ENCODE results near the gene ABLIM1. TPM values are rescaled to one million over a fixed set of nuclear protein-coding genes. Genes with fewer than 3 reads are reported as not detected.

Gene ABLIM1
- total RNA-seq, 1 experiment from 2014 or later = 89.4 TPM

DNA sequence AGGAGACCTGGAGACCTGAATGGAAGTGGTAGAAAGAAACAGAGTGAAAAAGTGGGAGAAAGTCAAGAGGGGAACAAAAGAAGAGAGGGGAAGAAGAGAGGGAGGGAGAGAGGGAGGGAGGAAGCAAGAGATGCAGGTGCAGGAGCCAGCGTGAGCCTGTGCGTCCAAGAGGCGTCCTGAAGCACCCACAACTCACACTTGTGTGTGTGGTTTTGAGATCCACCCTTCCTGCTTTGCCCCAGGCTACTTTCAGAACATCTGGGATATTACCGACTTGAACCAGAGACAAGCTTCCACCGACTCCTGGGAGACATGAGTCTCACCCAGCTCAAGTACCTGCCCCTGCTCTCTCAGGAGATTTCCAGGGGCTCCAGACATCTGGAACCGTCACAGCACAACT, 263.5 kb downstream of the ABLIM1 start:
- Mint-ChIP-seq H3K4me3 (ENCODE audit: low read depth, unreplicated experiment) (no peak overlapping the region), H3K36me3 (ENCODE audit: insufficient read depth, unreplicated experiment) (no peaks in the 10 kb centered on the region), H3K27me3 (ENCODE audit: unreplicated experiment) (peaks cover 64% of the 10 kb centered on the region), H3K9me3 (ENCODE audit: low read depth, unreplicated experiment) (no peaks in the 10 kb centered on the region), H3K4me1 (ENCODE audit: low read depth, unreplicated experiment) (peaks cover 18% of the 10 kb centered on the region), H3K27ac (ENCODE audit: unreplicated experiment) (no peak overlapping the region)
- intact Hi-C loops (cut with micrococcal nuclease; ENCODE audit: unreplicated experiment) = no loop called here
- no TSS peak for BruUV-seq (replicated peaks)
- CTCF ChIA-PET = no interaction called here
- no peak for DNase-seq
- no peak for TF ChIP-seq CTCF (IDR thresholded peaks at IDR 0.05; ENCODE audit: unreplicated experiment)

- no peaks in the 10 kb centered on the region for H3K36me3 Mint-ChIP-seq (ENCODE audit: insufficient read depth, unreplicated experiment)
- peaks cover 58% of the 10 kb centered on the region for H3K27me3 Mint-ChIP-seq (ENCODE audit: unreplicated experiment)
- CTCF ChIA-PET = no interaction called here
- intact Hi-C loops (cut with micrococcal nuclease; ENCODE audit: unreplicated experiment) = no loop called here
- no peak overlapping the region for H3K4me3 Mint-ChIP-seq (ENCODE audit: low read depth, unreplicated experiment)
- H3K9me3 Mint-ChIP-seq (ENCODE audit: low read depth, unreplicated experiment) = no peaks in the 10 kb centered on the region
- H3K4me1 Mint-ChIP-seq (ENCODE audit: low read depth, unreplicated experiment) = peaks cover 25% of the 10 kb centered on the region
- BruUV-seq (replicated peaks) = no TSS peak
- H3K27ac Mint-ChIP-seq (ENCODE audit: unreplicated experiment) = no peak overlapping the region
- no peak for TF ChIP-seq CTCF (IDR thresholded peaks at IDR 0.05; ENCODE audit: unreplicated experiment)
- no peak for DNase-seq
These were observed 264.2 kb downstream of the ABLIM1 start for GRCh38 chr10:114393886-114394285.

GRCh38 chr10:114393482-114393881, 264.6 kb downstream of the ABLIM1 start:
- H3K4me1 Mint-ChIP-seq (ENCODE audit: low read depth, unreplicated experiment) = peaks cover 29% of the 10 kb centered on the region
- DNase-seq = no peak

GRCh38 chr10:114392112-114392835, 265.8 kb downstream of the ABLIM1 start:
- Mint-ChIP-seq H3K27me3 (ENCODE audit: unreplicated experiment) (peaks cover 42% of the 10 kb centered on the region), H3K4me3 (ENCODE audit: low read depth, unreplicated experiment) (no peak overlapping the region), H3K9me3 (ENCODE audit: low read depth, unreplicated experiment) (no peaks in the 10 kb centered on the region), H3K27ac (ENCODE audit: unreplicated experiment) (no peak overlapping the region), H3K36me3 (ENCODE audit: insufficient read depth, unreplicated experiment) (no peaks in the 10 kb centered on the region), H3K4me1 (ENCODE audit: low read depth, unreplicated experiment) (peaks cover 35% of the 10 kb centered on the region)
- CTCF ChIA-PET = interaction anchor here (1.2 kb wide), 1 partner anchor 20 kb away, joined by 4 read pairs; no protein-coding TSS in a partner anchor
- TF ChIP-seq CTCF (IDR thresholded peaks at IDR 0.05; ENCODE audit: unreplicated experiment) = no peak
- no peak for DNase-seq
- intact Hi-C loops (cut with micrococcal nuclease; ENCODE audit: unreplicated experiment) = no loop called here
- BruUV-seq (replicated peaks) = no TSS peak

More at GRCh38 chr10:114393482-114393881, 264.6 kb downstream of the ABLIM1 start:
- intact Hi-C loops (cut with micrococcal nuclease; ENCODE audit: unreplicated experiment) = no loop called here
- CTCF ChIA-PET = no interaction called here
- no TSS peak for BruUV-seq (replicated peaks)
- no peak overlapping the region for H3K27ac Mint-ChIP-seq (ENCODE audit: unreplicated experiment)
- peaks cover 54% of the 10 kb centered on the region for H3K27me3 Mint-ChIP-seq (ENCODE audit: unreplicated experiment)
- no peaks in the 10 kb centered on the region for H3K9me3 Mint-ChIP-seq (ENCODE audit: low read depth, unreplicated experiment)
- no peak for TF ChIP-seq CTCF (IDR thresholded peaks at IDR 0.05; ENCODE audit: unreplicated experiment)
- no peaks in the 10 kb centered on the region for H3K36me3 Mint-ChIP-seq (ENCODE audit: insufficient read depth, unreplicated experiment)
- H3K4me3 Mint-ChIP-seq (ENCODE audit: low read depth, unreplicated experiment) = no peak overlapping the region
